GM12873 (cell line): ENCODE measurements around the gene INTS2.

Experiments
- TF ChIP-seq, protein P1 (sequence below): IDR thresholded peaks from 2 replicates; pipeline ENCODE4 v1.5.1; 2012; ENCODE audit warnings: low read depth, mild to moderate bottlenecking, moderate library complexity, low read length, control low read depth; ENCODE audit not compliant: insufficient read depth; ENCODE audit errors: missing control alignments

The INTS2 gene

GRCh38 chr17:61834610-61835009 lies 93.2 kb downstream of the INTS2 start:
- TF ChIP-seq, protein P1, sequence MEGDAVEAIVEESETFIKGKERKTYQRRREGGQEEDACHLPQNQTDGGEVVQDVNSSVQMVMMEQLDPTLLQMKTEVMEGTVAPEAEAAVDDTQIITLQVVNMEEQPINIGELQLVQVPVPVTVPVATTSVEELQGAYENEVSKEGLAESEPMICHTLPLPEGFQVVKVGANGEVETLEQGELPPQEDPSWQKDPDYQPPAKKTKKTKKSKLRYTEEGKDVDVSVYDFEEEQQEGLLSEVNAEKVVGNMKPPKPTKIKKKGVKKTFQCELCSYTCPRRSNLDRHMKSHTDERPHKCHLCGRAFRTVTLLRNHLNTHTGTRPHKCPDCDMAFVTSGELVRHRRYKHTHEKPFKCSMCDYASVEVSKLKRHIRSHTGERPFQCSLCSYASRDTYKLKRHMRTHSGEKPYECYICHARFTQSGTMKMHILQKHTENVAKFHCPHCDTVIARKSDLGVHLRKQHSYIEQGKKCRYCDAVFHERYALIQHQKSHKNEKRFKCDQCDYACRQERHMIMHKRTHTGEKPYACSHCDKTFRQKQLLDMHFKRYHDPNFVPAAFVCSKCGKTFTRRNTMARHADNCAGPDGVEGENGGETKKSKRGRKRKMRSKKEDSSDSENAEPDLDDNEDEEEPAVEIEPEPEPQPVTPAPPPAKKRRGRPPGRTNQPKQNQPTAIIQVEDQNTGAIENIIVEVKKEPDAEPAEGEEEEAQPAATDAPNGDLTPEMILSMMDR, result no peak

DNA sequence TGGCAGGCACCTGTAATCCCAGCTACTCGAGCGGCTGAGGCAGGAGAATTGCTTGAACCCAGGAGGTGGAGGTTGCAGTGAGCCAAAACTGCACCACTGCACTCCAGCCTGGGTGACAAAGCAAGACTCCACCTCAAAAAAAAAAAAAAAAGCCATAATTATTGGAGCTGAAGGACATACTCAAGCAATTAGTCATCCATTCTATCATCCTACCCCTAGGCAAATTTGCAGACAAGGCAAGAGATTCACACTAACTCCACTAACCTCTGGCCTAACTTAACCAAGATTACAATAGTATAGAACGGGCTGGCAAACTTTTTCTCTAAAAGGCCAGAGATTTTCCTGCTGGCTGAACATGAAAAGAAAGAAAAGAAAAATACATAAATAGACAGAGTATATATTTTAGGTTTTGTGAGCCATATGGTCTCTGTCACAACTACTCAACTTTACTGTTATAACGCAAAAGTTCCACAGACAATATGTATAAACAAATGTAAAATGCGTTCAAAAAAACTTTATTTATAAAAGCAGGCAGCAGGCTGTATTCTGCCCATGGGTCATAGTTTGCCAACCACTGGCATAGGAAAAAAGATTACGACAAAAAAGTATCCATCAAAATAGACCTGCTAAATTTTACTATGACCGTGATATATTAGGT lies 94.1 kb downstream of the INTS2 start:
- TF ChIP-seq, protein P1, result no peak

- TF ChIP-seq, protein P1, result no peak
Observed at GRCh38 chr17:61832463-61832862, 95.3 kb downstream of the INTS2 start.

DNA sequence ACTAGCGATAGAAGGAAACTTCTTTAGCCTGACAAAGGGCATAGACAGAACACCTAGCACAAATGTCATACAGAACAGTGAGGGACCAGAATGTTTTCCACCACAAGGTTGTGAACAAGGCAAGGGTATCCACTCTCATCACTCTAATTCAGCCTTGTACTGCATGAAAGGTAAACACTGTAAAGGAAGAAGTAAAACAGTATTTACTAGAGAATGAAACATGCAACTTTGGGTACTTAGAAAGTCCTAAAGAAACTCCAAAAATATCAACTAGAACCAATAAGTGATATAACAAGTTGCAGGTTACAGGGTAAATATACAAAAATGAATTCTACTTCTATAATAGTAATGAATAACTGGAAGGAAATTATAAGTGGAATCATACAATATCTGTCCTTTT lies 96.7 kb downstream of the INTS2 start:
- TF ChIP-seq, protein P1, result no peak

DNA sequence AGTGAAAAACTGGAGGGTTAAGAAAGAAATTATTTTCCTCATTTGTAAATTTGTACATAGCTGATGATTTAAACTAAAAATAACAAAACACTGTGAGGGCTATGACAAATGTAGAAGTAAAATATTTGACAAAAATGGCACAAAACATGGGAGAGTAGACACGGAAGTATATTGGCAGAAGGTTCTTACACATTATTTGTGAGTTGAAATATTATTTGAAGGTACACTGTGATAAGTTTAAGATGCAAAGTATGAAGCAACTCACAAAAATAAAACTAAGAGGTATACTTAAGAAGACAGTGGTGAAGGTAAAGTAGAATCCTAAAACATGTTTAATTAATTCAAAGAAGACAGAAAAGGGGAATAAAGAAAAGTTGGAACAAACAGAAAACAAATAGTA lies 99.1 kb downstream of the INTS2 start:
- TF ChIP-seq, protein P1, result no peak

DNA sequence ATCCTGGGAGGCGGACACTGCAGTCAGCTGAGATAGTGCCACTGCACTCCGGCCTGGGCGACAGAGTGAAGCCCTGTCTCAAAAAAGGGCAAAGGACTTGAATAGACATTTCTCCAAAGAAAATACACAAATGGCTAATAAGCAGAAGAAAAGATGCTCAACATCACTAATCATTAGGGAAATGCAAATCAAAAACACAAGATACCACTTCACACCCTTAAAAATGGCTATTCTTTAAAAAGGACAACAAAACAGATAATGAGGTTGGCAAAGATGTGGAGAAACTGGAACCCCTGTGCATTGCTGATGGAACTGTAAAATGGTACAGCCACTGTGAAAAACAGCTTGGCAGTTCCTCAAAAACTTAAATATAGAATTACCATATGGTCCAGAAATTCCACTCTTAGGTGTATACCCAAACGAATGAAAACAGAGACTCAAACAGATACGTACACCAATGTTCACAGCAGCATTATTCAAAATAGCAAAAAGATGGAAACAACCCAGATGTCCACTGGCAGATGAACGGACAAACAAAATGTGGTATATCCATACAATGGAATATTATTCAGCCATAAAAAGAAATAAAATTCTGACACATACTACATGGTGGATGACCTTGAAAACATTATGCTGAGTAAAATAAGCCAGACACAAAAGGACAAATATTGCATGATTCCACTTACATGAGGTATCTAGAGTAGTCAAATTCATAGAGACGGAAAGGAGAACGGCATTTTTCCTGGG lies 100.0 kb downstream of the INTS2 start:
- TF ChIP-seq, protein P1, result no peak

- TF ChIP-seq, protein P1, result no peak
Observed at GRCh38 chr17:61825448-61826137, 102.2 kb downstream of the INTS2 start.
